ENCODE measurements around the gene ELMO2. TPM values are rescaled to one million over a fixed set of nuclear protein-coding genes. Genes with fewer than 3 reads are reported as not detected.

Gene ELMO2
- total RNA-seq, 1 donor from 2014 or later = 62.4 TPM

- TF ChIP-seq CTCF (conservative IDR thresholded peaks at IDR 0.05) = no peak
- H3K36me3 Mint-ChIP-seq (ENCODE audit: low read depth) = peaks cover 21% of the 10 kb centered on the region
- H3K4me3 Mint-ChIP-seq = no peak overlapping the region
- no peaks in the 10 kb centered on the region for H3K4me1 Mint-ChIP-seq
- no peaks in the 10 kb centered on the region for H3K27me3 Mint-ChIP-seq (ENCODE audit: low read depth)
- no peaks in the 10 kb centered on the region for H3K9me3 Mint-ChIP-seq
- no peak for DNase-seq (ENCODE audit: low read depth, low spot score)
- H3K27ac Mint-ChIP-seq (ENCODE audit: unreplicated experiment) = no peak overlapping the region
Measured at GRCh38 chr20:46375771-46376170, 30.6 kb downstream of the ELMO2 start.

GRCh38 chr20:46374383-46374782, 32.0 kb downstream of the ELMO2 start:
- no peaks in the 10 kb centered on the region for H3K27me3 Mint-ChIP-seq (ENCODE audit: low read depth)
- no peak overlapping the region for H3K27ac Mint-ChIP-seq (ENCODE audit: unreplicated experiment)
- H3K36me3 Mint-ChIP-seq (ENCODE audit: low read depth) = peaks cover 16% of the 10 kb centered on the region
- no peak for TF ChIP-seq CTCF (conservative IDR thresholded peaks at IDR 0.05)
- no peak overlapping the region for H3K4me3 Mint-ChIP-seq
- no peaks in the 10 kb centered on the region for H3K9me3 Mint-ChIP-seq
- DNase-seq (ENCODE audit: low read depth, low spot score) = no peak
- no peaks in the 10 kb centered on the region for H3K4me1 Mint-ChIP-seq

GRCh38 chr20:46371656-46372055, 34.8 kb downstream of the ELMO2 start:
- Mint-ChIP-seq H3K27me3 (ENCODE audit: low read depth) (no peaks in the 10 kb centered on the region), H3K4me3 (no peak overlapping the region), H3K36me3 (ENCODE audit: low read depth) (peaks cover 17% of the 10 kb centered on the region), H3K9me3 (no peaks in the 10 kb centered on the region), H3K4me1 (no peaks in the 10 kb centered on the region), H3K27ac (ENCODE audit: unreplicated experiment) (no peak overlapping the region)
- DNase-seq (ENCODE audit: low read depth, low spot score) = no peak
- TF ChIP-seq CTCF (conservative IDR thresholded peaks at IDR 0.05) = no peak

- Mint-ChIP-seq H3K27me3 (ENCODE audit: low read depth) (no peaks in the 10 kb centered on the region), H3K27ac (ENCODE audit: unreplicated experiment) (no peak overlapping the region), H3K4me3 (no peak overlapping the region), H3K4me1 (peaks cover 10% of the 10 kb centered on the region), H3K9me3 (no peaks in the 10 kb centered on the region), H3K36me3 (ENCODE audit: low read depth) (peaks cover 12% of the 10 kb centered on the region)
- DNase-seq (ENCODE audit: low read depth, low spot score) = no peak
- TF ChIP-seq CTCF (conservative IDR thresholded peaks at IDR 0.05) = no peak
Measured at GRCh38 chr20:46368902-46369268, 37.5 kb downstream of the ELMO2 start.

GRCh38 chr20:46367967-46368901, 38.2 kb downstream of the ELMO2 start:
- H3K27me3 Mint-ChIP-seq (ENCODE audit: low read depth) = no peaks in the 10 kb centered on the region
- TF ChIP-seq CTCF (conservative IDR thresholded peaks at IDR 0.05) = no peak
- no peak overlapping the region for H3K27ac Mint-ChIP-seq (ENCODE audit: unreplicated experiment)
- H3K9me3 Mint-ChIP-seq = no peaks in the 10 kb centered on the region
- peaks cover 16% of the 10 kb centered on the region for H3K4me1 Mint-ChIP-seq
- no peak for DNase-seq (ENCODE audit: low read depth, low spot score)
- peak overlapping the region; percentile 36 for H3K4me3 Mint-ChIP-seq
- H3K36me3 Mint-ChIP-seq (ENCODE audit: low read depth) = peaks cover 12% of the 10 kb centered on the region

Data from neural crest cell (in vitro differentiated cells).